Gastrocnemius medialis (tissue), 4 donors: ENCODE data around the gene CA12.

Experiments used
- POLR2A ChIP-seq, 2 donors: fragments of 450-650 bp; IDR thresholded peaks; one replicate each; pipeline ENCODE4 v1.6.1; 2017; ENCODE audit warnings: antibody characterized with exemption in 2 of 2, mild to moderate bottlenecking in 2 of 2, moderate library complexity in 2 of 2
- TF ChIP-seq, protein P1 (sequence below), 5 experiments: fragments of 450-650 bp in 3 of 5; fragments of 200-600 bp in 2 of 5; sonication (generic) in 2 of 5; IDR thresholded peaks in 4 of 5; conservative IDR thresholded peaks in 1 of 5; 1 replicate in 4 of 5; 2 replicates in 1 of 5; pipeline ENCODE4 v1.5.1; 2016 to 2019; ENCODE audit warnings: antibody characterized with exemption in 5 of 5, mild to moderate bottlenecking in 3 of 5, moderate library complexity in 3 of 5

GRCh38 chr15:63335543-63336240 is 46.0 kb downstream of the CA12 start:
- TF ChIP-seq, protein P1, sequence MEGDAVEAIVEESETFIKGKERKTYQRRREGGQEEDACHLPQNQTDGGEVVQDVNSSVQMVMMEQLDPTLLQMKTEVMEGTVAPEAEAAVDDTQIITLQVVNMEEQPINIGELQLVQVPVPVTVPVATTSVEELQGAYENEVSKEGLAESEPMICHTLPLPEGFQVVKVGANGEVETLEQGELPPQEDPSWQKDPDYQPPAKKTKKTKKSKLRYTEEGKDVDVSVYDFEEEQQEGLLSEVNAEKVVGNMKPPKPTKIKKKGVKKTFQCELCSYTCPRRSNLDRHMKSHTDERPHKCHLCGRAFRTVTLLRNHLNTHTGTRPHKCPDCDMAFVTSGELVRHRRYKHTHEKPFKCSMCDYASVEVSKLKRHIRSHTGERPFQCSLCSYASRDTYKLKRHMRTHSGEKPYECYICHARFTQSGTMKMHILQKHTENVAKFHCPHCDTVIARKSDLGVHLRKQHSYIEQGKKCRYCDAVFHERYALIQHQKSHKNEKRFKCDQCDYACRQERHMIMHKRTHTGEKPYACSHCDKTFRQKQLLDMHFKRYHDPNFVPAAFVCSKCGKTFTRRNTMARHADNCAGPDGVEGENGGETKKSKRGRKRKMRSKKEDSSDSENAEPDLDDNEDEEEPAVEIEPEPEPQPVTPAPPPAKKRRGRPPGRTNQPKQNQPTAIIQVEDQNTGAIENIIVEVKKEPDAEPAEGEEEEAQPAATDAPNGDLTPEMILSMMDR (IDR thresholded peaks at IDR 0.05 in 4 of 5, conservative IDR thresholded peaks at IDR 0.05 in 1 of 5): no peak
- no peak for TF ChIP-seq POLR2A (IDR thresholded peaks at IDR 0.05)
